Stomach (tissue), 9 donors: ENCODE data around the gene FLII. TPM values are rescaled to one million over a fixed set of nuclear protein-coding genes. Genes with fewer than 3 reads are reported as not detected.

Source experiments
- DNase-seq, 2 donors: peaks; one replicate each; pipeline versions ENCODE4 v3.0.0 to v3.0.0-alpha.2; 2013 to 2019
- H3K27ac ChIP-seq, 5 donors: fragments of 200-600 bp in 4 of 5; sonication (generic) in 4 of 5; one replicate each; pipeline ENCODE4 v1.5.1; 2013 to 2019; ENCODE audit warnings: mild to moderate bottlenecking in 1 of 5, moderate library complexity in 1 of 5
- H3K27me3 ChIP-seq, 3 donors: fragments of 200-600 bp; sonication (generic); one replicate each; pipeline ENCODE4 v1.5.1; 2017 to 2019; ENCODE audit warnings: mixed run types in 1 of 3
- H3K36me3 ChIP-seq, 4 donors: fragments of 200-600 bp; sonication (generic); 1 replicate in 3 of 4; 2 replicates in 1 of 4; pipeline ENCODE4 v1.5.1; 2016 to 2019
- H3K4me1 ChIP-seq, 4 donors: fragments of 200-600 bp; sonication (generic); one replicate each; pipeline ENCODE4 v1.5.1; 2016 to 2019
- H3K4me3 ChIP-seq, 4 donors: fragments of 200-600 bp; sonication (generic) in 3 of 4; one replicate each; pipeline ENCODE4 v1.5.1; 2016 to 2019; ENCODE audit warnings: mild to moderate bottlenecking in 1 of 4
- H3K9me3 ChIP-seq, 4 donors: fragments of 200-600 bp; sonication (generic); one replicate each; pipeline ENCODE4 v1.5.1; 2016 to 2019
- CTCF ChIP-seq, 7 experiments: fragments of 450-650 bp in 4 of 7; fragments of 200-600 bp in 3 of 7; sonication (generic) in 3 of 7; IDR thresholded peaks; one replicate each; pipeline ENCODE4 v1.5.1; 2016 to 2019; ENCODE audit warnings: antibody characterized with exemption in 7 of 7, control low read depth in 2 of 7, mild to moderate bottlenecking in 1 of 7
- EP300 ChIP-seq: sonication (generic); formaldehyde crosslinking; IDR thresholded peaks from one replicate; pipeline ENCODE4 v1.6.1; 2017; ENCODE audit warnings: antibody characterized with exemption
- POLR2A ChIP-seq, 4 donors: fragments of 450-650 bp; IDR thresholded peaks; one replicate each; pipeline ENCODE4 v1.6.1; 2016; ENCODE audit warnings: antibody characterized with exemption in 4 of 4, control low read depth in 2 of 4, mild to moderate bottlenecking in 1 of 4, moderate library complexity in 1 of 4
- POLR2AphosphoS5 ChIP-seq, 3 donors: sonication (generic); formaldehyde crosslinking; IDR thresholded peaks; one replicate each; pipeline ENCODE4 v1.6.1; 2016; ENCODE audit warnings: antibody characterized with exemption in 3 of 3
- WGBS, 5 donors: extraction: QIAGEN DNeasy Blood & Tissue Kit in 3 of 5; methylation state at CpG; one replicate each; pipeline versions ENCODE4 v1.1.5 to v1.1.7; 2013 to 2018; 5-methylcytosine and 5-hydroxymethylcytosine counted together
- intact Hi-C: fragments of 100-400 bp; cut with DNase I; formaldehyde crosslinking; loops from one replicate; pipeline ENCODE4 v1.15.1; 2023; ENCODE audit warnings: low total_unique reads
- polyA plus RNA-seq, 3 donors: library from polyadenylated mRNA; stranded (reverse); fragments of 200-250 nt; gene quantifications; one replicate each; pipeline ENCODE4 v1.2.3, GENCODE V29; 2013
- total RNA-seq, 5 donors: library from RNA; depleted of rRNA; stranded (reverse); fragments of >200 nt; gene quantifications; one replicate each; pipeline versions ENCODE4 v1.1.0 to v1.2.3, GENCODE V29; 2014 to 2016
- donor health status: healthy with polysubstance abuse.
- donor health status: Bipolar disorder and iron deficiency.
- donor health status: healthy.

The FLII gene
- total and polyA plus RNA-seq, 8 donors = 107 to 677 (median 323) TPM

- 70 to 85% (median 75%) methylated on average over 5 of the region's 5 CpGs for WGBS, 5 donors
- no peaks in the 10 kb centered on the region for H3K27me3 ChIP-seq
- no peak overlapping the region for H3K27ac ChIP-seq
- H3K36me3 ChIP-seq = peaks cover 34 to 76% (median 66%) of the 10 kb centered on the region in 4 donors
- DNase-seq = no peak
- H3K4me1 ChIP-seq = peaks cover 44 to 95% (median 72%) of the 10 kb centered on the region in 4 donors
- TF ChIP-seq EP300 = no peak
- TF ChIP-seq CTCF (IDR thresholded peaks at IDR 0.05) = no peak
- no peak for TF ChIP-seq POLR2A (IDR thresholded peaks at IDR 0.05)
- no peak for TF ChIP-seq POLR2AphosphoS5 (IDR thresholded peaks at IDR 0.05)
- no peaks in the 10 kb centered on the region for H3K9me3 ChIP-seq
- no peak overlapping the region for H3K4me3 ChIP-seq
- intact Hi-C loops = no loop called here
Measured at GRCh38 chr17:18195246-18195645, 63.3 kb downstream of the FLII start.

Other genes with a start within 250 kb of the FLII start
- 100 to 1,000 TPM in 1 of 5 donors, 10 to 100 TPM in 2, 1 to 10 TPM in 2; 5.4 to 250 (median 17.6) TPM for gene ATPAF2, start 219.6 kb downstream of the FLII start, total RNA-seq
- gene ATPAF2, start 219.6 kb downstream of the FLII start, polyA plus RNA-seq = 10 to 100 TPM; 10.4 to 24.2 (median 20.6) TPM
- 10 to 100 TPM in 3 of 5 donors, 1 to 10 TPM in 2; 3.5 to 18.1 (median 11.6) TPM for gene GID4, start 219.3 kb downstream of the FLII start, total RNA-seq
- gene GID4, start 219.3 kb downstream of the FLII start, polyA plus RNA-seq = 1 to 10 TPM; 3.2 to 4.7 (median 3.5) TPM
- 10 to 100 TPM in 4 of 5 donors, 1 to 10 TPM in 1; 3.2 to 57.2 (median 41.4) TPM for gene DRG2, start 170.8 kb downstream of the FLII start, total RNA-seq
- gene DRG2, start 170.8 kb downstream of the FLII start, polyA plus RNA-seq = 10 to 100 TPM; 28.8 to 42.5 (median 34.1) TPM
- gene MYO15A, start 150.0 kb downstream of the FLII start, total RNA-seq = 10 to 100 TPM in 1 of 5 donors, under 1 TPM in 3, not detected in 1; 0.37 to 10.5 (median 0.65) TPM
- 1 to 10 TPM in 1 of 3 donors, under 1 TPM in 2; 0.31 to 1.1 (median 0.50) TPM for gene MYO15A, start 150.0 kb downstream of the FLII start, polyA plus RNA-seq
- gene ALKBH5, start 74.9 kb downstream of the FLII start, total RNA-seq = 10 to 100 TPM; 38.8 to 66.7 (median 58.9) TPM
- gene ALKBH5, start 74.9 kb downstream of the FLII start, polyA plus RNA-seq = 10 to 100 TPM; 32.8 to 41.1 (median 36.7) TPM
- 10 to 100 TPM in 4 of 5 donors, 1 to 10 TPM in 1; 5.8 to 19.7 (median 10.5) TPM for gene LLGL1, start 33.1 kb downstream of the FLII start, total RNA-seq
- gene LLGL1, start 33.1 kb downstream of the FLII start, polyA plus RNA-seq = 1 to 10 TPM; 5.2 to 9.0 (median 5.5) TPM
- 100 to 1,000 TPM in 1 of 5 donors, 10 to 100 TPM in 3, 1 to 10 TPM in 1; 5.2 to 254 (median 12.5) TPM for gene MIEF2, start 1.9 kb upstream of the FLII start, total RNA-seq
- gene MIEF2, start 1.9 kb upstream of the FLII start, polyA plus RNA-seq = 1 to 10 TPM; 2.1 to 7.5 (median 2.9) TPM
- 100 to 1,000 TPM in 1 of 5 donors, 10 to 100 TPM in 4; 21.9 to 311 (median 30.5) TPM for gene TOP3A, start 56.3 kb upstream of the FLII start, total RNA-seq
- gene TOP3A, start 56.3 kb upstream of the FLII start, polyA plus RNA-seq = 10 to 100 TPM in 1 of 3 donors, 1 to 10 TPM in 2; 7.6 to 12.7 (median 9.0) TPM
- 10 to 100 TPM in 3 of 5 donors, 1 to 10 TPM in 2; 5.8 to 17.9 (median 13.0) TPM for gene SMCR8, start 56.6 kb upstream of the FLII start, total RNA-seq
- 1 to 10 TPM; 2.4 to 4.0 (median 3.2) TPM for gene SMCR8, start 56.6 kb upstream of the FLII start, polyA plus RNA-seq
- gene SHMT1, start 104.8 kb upstream of the FLII start, total RNA-seq = 10 to 100 TPM; 16.9 to 50.4 (median 40.0) TPM
- gene SHMT1, start 104.8 kb upstream of the FLII start, polyA plus RNA-seq = 10 to 100 TPM; 12.4 to 34.3 (median 18.4) TPM
- gene EVPLL, start 119.0 kb upstream of the FLII start, total RNA-seq = 1 to 10 TPM in 1 of 5 donors, under 1 TPM in 2, not detected in 2; 0.29 to 1.2 (median 0.45) TPM
- gene EVPLL, start 119.0 kb upstream of the FLII start, polyA plus RNA-seq = 1 to 10 TPM in 1 of 3 donors, under 1 TPM in 1, not detected in 1; 0.37 to 8.9 TPM
- 100 to 1,000 TPM in 1 of 5 donors, 10 to 100 TPM in 3, not detected in 1; 30.5 to 175 (median 53.4) TPM for gene LGALS9C, start 218.1 kb upstream of the FLII start, total RNA-seq
- gene LGALS9C, start 218.1 kb upstream of the FLII start, polyA plus RNA-seq = 100 to 1,000 TPM in 1 of 3 donors, 10 to 100 TPM in 1, 1 to 10 TPM in 1; 3.4 to 362 (median 10.3) TPM